Testis (tissue), 2 donors: Measurements from ENCODE around the gene RAP1GAP2.

Source experiments
- POLR2A ChIP-seq: fragments of 450-650 bp; IDR thresholded peaks from one replicate; pipeline ENCODE4 v1.6.1; 2017; ENCODE audit warnings: antibody characterized with exemption, mild to moderate bottlenecking, moderate library complexity
- TF ChIP-seq, protein P1 (sequence below), 3 experiments: fragments of 450-650 bp in 2 of 3; fragments of 200-600 bp in 1 of 3; sonication (generic) in 1 of 3; IDR thresholded peaks; one replicate each; pipeline ENCODE4 v1.5.1; 2016 to 2019; ENCODE audit warnings: antibody characterized with exemption in 3 of 3, mild to moderate bottlenecking in 2 of 3, moderate library complexity in 1 of 3

DNA sequence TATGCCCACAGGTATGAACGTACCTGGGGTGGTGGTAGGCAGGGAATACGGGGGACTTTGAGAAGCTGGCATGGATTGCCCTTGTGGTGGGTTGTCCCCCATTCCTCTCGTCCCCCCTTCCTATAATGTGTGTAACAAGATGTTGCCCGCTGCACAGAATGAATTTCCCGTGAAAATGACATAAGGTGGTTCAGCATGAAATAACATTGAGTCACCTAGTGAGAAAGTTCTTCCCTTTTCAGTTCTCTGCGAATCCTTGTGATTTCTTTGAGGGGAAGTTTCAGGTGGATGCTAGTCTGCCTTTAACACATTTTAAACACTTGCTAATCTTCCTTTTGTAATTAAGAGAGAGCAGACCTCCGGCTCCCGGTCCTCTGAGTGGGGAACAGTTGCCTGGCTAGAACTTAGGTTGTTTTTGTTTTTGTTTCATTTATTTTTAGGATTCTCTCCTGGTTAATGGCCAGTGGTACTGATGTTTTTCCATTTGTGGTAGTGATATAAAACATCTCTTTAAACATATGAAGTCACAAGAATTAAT, 58.9 kb downstream of the RAP1GAP2 start:
- TF ChIP-seq, protein P1, sequence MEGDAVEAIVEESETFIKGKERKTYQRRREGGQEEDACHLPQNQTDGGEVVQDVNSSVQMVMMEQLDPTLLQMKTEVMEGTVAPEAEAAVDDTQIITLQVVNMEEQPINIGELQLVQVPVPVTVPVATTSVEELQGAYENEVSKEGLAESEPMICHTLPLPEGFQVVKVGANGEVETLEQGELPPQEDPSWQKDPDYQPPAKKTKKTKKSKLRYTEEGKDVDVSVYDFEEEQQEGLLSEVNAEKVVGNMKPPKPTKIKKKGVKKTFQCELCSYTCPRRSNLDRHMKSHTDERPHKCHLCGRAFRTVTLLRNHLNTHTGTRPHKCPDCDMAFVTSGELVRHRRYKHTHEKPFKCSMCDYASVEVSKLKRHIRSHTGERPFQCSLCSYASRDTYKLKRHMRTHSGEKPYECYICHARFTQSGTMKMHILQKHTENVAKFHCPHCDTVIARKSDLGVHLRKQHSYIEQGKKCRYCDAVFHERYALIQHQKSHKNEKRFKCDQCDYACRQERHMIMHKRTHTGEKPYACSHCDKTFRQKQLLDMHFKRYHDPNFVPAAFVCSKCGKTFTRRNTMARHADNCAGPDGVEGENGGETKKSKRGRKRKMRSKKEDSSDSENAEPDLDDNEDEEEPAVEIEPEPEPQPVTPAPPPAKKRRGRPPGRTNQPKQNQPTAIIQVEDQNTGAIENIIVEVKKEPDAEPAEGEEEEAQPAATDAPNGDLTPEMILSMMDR (IDR thresholded peaks at IDR 0.05), result no peak
- no peak for TF ChIP-seq POLR2A
